Activated naive CD4-positive, alpha-beta T cell treated with anti-CD3 and anti-CD28 coated beads for 36 hours (primary cell): ENCODE measurements around the gene GFPT2. TPM values are rescaled to one million over a fixed set of nuclear protein-coding genes. Genes with fewer than 3 reads are reported as not detected.

ENCODE experiments used
- CTCF ChIA-PET: fragments of 350-600 bp; sonication (Branson Sonifier 250); formaldehyde crosslinking; loops from one replicate; lab custom pipeline; 2021; ENCODE audit warnings: antibody characterized with exemption; lab: Charles Lee
- DNase-seq: peaks from one replicate; pipeline ENCODE4 v3.0.0-alpha.2; 2020
- H3K27ac Mint-ChIP-seq: one replicate; pipeline ENCODE4 v1.8.0; 2021; ENCODE audit warnings: mild to moderate bottlenecking, mixed read lengths
- H3K27me3 Mint-ChIP-seq: one replicate; pipeline ENCODE4 v1.8.0; 2021; ENCODE audit warnings: low read depth, mixed read lengths
- H3K36me3 Mint-ChIP-seq: one replicate; pipeline ENCODE4 v1.8.0; 2021; ENCODE audit warnings: low read depth, mixed read lengths
- H3K4me1 Mint-ChIP-seq: one replicate; pipeline ENCODE4 v1.8.0; 2021; ENCODE audit warnings: low read depth, mixed read lengths
- H3K4me3 Mint-ChIP-seq: one replicate; pipeline ENCODE4 v1.8.0; 2021; ENCODE audit warnings: mild to moderate bottlenecking, moderate library complexity, mixed read lengths
- H3K9me3 Mint-ChIP-seq: one replicate; pipeline ENCODE4 v1.8.0; 2021; ENCODE audit warnings: mixed read lengths
- intact Hi-C: fragments of 100-400 bp; cut with micrococcal nuclease; formaldehyde crosslinking; loops from one replicate; pipeline ENCODE4 v1.15.1; 2023
- total RNA-seq, 2 experiments: library from RNA; stranded (reverse); gene quantifications; one replicate each; pipeline ENCODE4 v1.2.3, GENCODE V29; 2021

The GFPT2 gene
- total RNA-seq, 2 experiments from 2014 or later: 0.22 to 0.33 TPM

DNA sequence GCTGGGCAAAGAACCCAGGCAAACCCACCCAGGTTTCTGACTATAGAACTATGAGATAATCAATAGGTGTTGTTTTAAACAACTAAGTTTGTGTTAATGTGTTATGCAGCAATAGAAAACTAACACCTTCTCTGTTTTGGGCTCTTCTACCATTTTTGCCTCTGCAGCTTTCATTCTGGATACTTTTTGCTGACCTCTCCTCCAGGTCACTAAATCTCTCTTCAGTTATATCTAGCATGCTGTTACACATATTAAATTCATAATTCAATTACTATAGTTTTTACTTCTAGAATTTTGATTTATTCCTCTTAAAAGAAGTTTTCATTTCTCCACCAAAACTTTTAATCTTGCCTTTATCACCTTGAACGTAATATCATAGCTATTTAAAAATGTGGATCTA, 78.4 kb downstream of the GFPT2 start:
- Mint-ChIP-seq H3K4me3 (no peak overlapping the region), H3K36me3 (peaks cover 71% of the 10 kb centered on the region), H3K4me1 (no peaks in the 10 kb centered on the region), H3K27me3 (no peaks in the 10 kb centered on the region), H3K9me3 (peaks cover 44% of the 10 kb centered on the region), H3K27ac (no peak overlapping the region)
- intact Hi-C loops: no loop called here
- CTCF ChIA-PET: interaction anchor here (1.2 kb wide), 1 partner anchor 64 kb away, joined by 3 read pairs; no protein-coding TSS in a partner anchor
- DNase-seq: no peak

DNA sequence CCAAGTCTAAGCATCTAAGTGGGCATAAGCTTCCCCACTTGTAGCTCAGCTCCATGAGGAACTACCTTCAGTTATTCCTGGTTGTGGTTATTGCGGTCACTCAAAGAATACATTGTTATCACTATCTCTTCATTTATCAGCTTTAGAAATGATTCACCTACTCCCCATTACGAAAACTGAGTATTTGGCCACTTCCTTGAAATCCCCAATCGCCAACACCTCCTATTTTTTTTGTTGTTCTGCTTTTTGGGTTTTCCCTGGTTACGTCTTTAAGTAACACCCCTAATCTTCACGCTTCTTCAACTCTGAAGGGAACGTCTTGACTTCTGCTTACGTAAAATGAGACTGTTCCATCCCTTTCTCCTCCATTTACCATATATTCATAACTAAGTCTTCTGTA, 81.9 kb downstream of the GFPT2 start:
- intact Hi-C loops: no loop called here
- H3K36me3 Mint-ChIP-seq: peaks cover 72% of the 10 kb centered on the region
- H3K27me3 Mint-ChIP-seq: no peaks in the 10 kb centered on the region
- H3K9me3 Mint-ChIP-seq: peaks cover 44% of the 10 kb centered on the region
- DNase-seq: no peak
- CTCF ChIA-PET: interaction anchor here (1.4 kb wide), 1 partner anchor 23 kb away, joined by 3 read pairs; no protein-coding TSS in a partner anchor
- H3K27ac Mint-ChIP-seq: no peak overlapping the region
- no peaks in the 10 kb centered on the region for H3K4me1 Mint-ChIP-seq
- H3K4me3 Mint-ChIP-seq: no peak overlapping the region

DNA sequence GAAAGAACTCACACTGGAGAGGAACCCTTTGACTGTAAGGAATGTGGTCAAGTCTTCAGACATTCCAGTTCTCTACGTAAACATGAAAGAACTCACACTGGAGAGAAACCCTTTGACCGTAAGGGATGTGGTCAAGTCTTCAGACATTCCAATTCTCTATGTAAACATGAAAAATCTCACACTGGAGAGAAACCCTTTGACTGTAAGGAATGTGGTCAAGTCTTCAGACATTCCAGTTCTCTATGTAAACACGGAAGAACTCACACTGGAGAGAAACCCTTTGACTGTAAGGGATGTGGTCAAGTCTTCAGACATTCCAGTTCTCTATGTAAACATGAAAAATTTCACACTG, 93.9 kb downstream of the GFPT2 start:
- Mint-ChIP-seq H3K36me3 (peaks cover 91% of the 10 kb centered on the region), H3K4me3 (no peak overlapping the region), H3K9me3 (peaks cover 73% of the 10 kb centered on the region), H3K27me3 (no peaks in the 10 kb centered on the region), H3K27ac (no peak overlapping the region), H3K4me1 (no peaks in the 10 kb centered on the region)
- intact Hi-C loops: no loop called here
- DNase-seq: no peak
- CTCF ChIA-PET: interaction anchor here (0.6 kb wide), 1 partner anchor 46 kb away, joined by 3 read pairs; no protein-coding TSS in a partner anchor

DNA sequence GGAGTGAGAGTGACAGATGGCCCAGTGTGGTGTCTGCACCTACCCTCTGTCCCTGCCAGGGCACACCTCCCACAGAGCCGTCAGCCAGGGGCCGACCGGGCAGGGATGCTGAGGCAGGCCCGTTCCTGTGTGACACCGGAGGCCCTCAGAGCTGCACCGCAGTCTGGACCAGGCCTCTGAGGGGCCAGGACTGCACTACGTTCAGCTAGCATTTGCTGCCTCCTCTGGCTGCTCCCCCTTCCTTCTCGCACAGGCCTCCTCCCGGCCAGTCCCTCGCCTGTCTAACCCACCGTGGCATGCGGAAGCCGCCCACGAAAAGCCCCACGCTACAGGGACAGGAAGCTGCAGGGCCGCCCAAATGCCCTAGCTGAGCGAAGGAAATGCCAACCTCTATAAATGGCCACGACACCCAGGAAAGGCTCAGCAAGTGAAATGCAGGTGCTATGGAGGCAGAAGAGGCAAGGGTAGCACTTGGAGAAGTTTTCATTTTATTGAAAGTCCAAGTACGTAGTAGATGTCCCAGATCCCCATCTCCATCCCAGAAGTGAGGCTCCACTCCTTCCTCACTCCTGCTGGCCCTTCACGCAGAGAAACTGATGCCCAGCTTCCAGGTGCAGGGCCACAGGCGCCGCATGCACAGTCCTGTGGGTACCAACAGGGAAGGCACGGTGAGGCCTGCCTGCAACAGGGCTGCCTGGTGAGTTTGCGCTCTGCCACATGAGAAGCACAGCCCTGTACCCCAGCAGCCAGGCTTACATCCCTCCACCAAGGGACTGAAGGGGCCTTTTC, 99.9 kb downstream of the GFPT2 start:
- no peak for DNase-seq
- Mint-ChIP-seq H3K27ac (no peak overlapping the region), H3K27me3 (no peaks in the 10 kb centered on the region), H3K36me3 (peaks cover 87% of the 10 kb centered on the region), H3K9me3 (peaks cover 76% of the 10 kb centered on the region), H3K4me3 (no peak overlapping the region), H3K4me1 (no peaks in the 10 kb centered on the region)
- CTCF ChIA-PET: no interaction called here
- intact Hi-C loops: no loop called here

DNA sequence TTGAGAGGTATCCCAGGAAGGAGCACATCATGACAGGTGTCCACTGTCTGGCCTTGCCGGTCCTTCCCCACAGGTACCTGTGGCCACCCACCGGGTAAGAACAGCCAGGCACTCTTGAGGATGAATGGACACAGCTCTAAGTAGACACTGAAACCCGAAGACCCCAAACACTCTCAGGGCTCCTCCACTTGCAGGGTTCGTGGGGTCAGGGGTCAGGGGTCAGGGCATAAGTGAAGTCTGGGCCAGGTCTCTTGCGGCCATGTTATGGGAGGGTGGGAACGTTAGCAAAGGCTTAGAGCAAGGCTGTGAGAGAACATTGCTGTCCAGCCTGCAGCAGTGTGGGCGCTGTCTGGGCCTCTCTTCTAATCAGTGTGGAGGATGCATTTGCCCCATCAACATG, 101.2 kb downstream of the GFPT2 start:
- Mint-ChIP-seq H3K27ac (no peak overlapping the region), H3K36me3 (peaks cover 86% of the 10 kb centered on the region), H3K27me3 (no peaks in the 10 kb centered on the region), H3K4me1 (no peaks in the 10 kb centered on the region), H3K4me3 (no peak overlapping the region), H3K9me3 (peaks cover 70% of the 10 kb centered on the region)
- DNase-seq: no peak
- intact Hi-C loops: no loop called here
- CTCF ChIA-PET: no interaction called here

DNA sequence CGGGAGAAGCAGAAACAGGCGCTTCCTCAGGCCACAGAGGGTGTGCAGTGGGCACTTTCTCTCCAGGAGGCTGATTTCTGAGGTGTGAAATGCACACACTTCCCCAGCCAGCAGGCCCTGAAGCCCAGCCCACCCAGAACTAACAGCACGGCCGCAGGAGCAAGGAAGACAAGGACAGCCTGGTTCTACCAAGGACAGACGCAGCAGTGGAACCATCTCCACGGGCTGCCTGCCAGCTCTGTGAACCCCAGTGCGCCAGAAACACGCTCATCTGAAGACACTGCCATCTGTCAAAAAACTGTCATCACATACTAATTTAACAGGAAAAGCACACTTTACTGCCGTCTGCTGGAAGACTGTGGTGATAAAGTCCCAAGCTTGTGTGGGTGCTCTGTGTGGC, 102.0 kb downstream of the GFPT2 start:
- intact Hi-C loops: no loop called here
- peaks cover 72% of the 10 kb centered on the region for H3K9me3 Mint-ChIP-seq
- H3K27ac Mint-ChIP-seq: no peak overlapping the region
- H3K4me1 Mint-ChIP-seq: no peaks in the 10 kb centered on the region
- no peaks in the 10 kb centered on the region for H3K27me3 Mint-ChIP-seq
- peaks cover 85% of the 10 kb centered on the region for H3K36me3 Mint-ChIP-seq
- no peak overlapping the region for H3K4me3 Mint-ChIP-seq
- CTCF ChIA-PET: no interaction called here
- DNase-seq: no peak

Other genes with a start within 250 kb of the GFPT2 start
- not detected for gene RASGEF1C, start 144.1 kb downstream of the GFPT2 start, total RNA-seq
- gene MAPK9, start 61.3 kb downstream of the GFPT2 start, total RNA-seq: 10 to 100 TPM; 30.8 to 34.4 TPM
- 10 to 100 TPM; 33.3 to 34.0 TPM for gene CNOT6, start 141.0 kb upstream of the GFPT2 start, total RNA-seq
- not detected for gene SCGB3A1, start 238.2 kb upstream of the GFPT2 start, total RNA-seq